Thyroid gland (tissue), 4 donors: ENCODE measurements around the gene RAD9A. TPM values are rescaled to one million over a fixed set of nuclear protein-coding genes. Genes with fewer than 3 reads are reported as not detected.

Experiments used
- DNase-seq, 2 donors: peaks; one replicate each; pipeline ENCODE4 v3.0.0-alpha.2; 2019
- H3K27ac ChIP-seq, 3 donors: fragments of 200-600 bp; sonication (generic); 1 replicate in 2 of 3; 2 replicates in 1 of 3; pipeline ENCODE4 v1.5.1; 2016 to 2019; ENCODE audit warnings: mild to moderate bottlenecking in 1 of 3, moderate library complexity in 1 of 3
- H3K27me3 ChIP-seq: fragments of 200-600 bp; sonication (generic); one replicate; pipeline ENCODE4 v1.5.1; 2019
- H3K36me3 ChIP-seq, 2 donors: fragments of 200-600 bp; sonication (generic); one replicate each; pipeline ENCODE4 v1.5.1; 2016 to 2019
- H3K4me1 ChIP-seq, 2 donors: fragments of 200-600 bp; sonication (generic); one replicate each; pipeline ENCODE4 v1.5.1; 2017 to 2019
- H3K4me3 ChIP-seq, 3 donors: fragments of 200-600 bp; sonication (generic); replicated peaks in 1 of 3; 1 replicate in 2 of 3; 2 replicates in 1 of 3; pipeline ENCODE4 v1.5.1; 2016; ENCODE audit warnings: mild to moderate bottlenecking in 1 of 3
- H3K9me3 ChIP-seq: fragments of 200-600 bp; sonication (generic); one replicate; pipeline ENCODE4 v1.5.1; 2017
- POLR2A ChIP-seq, 2 donors: fragments of 450-650 bp; IDR thresholded peaks; one replicate each; pipeline ENCODE4 v1.6.1; 2017; ENCODE audit warnings: antibody characterized with exemption in 2 of 2, mild to moderate bottlenecking in 2 of 2, moderate library complexity in 1 of 2
- WGBS, 2 donors: methylation state at CpG; one replicate each; pipeline ENCODE4 v1.1.5; 2017; 5-methylcytosine and 5-hydroxymethylcytosine counted together
- intact Hi-C: fragments of 100-400 bp; cut with DNase I; formaldehyde crosslinking; loops from one replicate; pipeline ENCODE4 v1.15.1; 2023
- total RNA-seq, 4 donors: library from RNA; depleted of rRNA; stranded (reverse); fragments of >200 nt; gene quantifications; one replicate each; pipeline ENCODE4 v1.2.3, GENCODE V29; 2016
- TF ChIP-seq, protein P1 (sequence below), 6 experiments: fragments of 200-600 bp in 3 of 6; fragments of 450-650 bp in 3 of 6; sonication (generic) in 3 of 6; IDR thresholded peaks; one replicate each; pipeline ENCODE4 v1.5.1; 2016 to 2019; ENCODE audit warnings: antibody characterized with exemption in 6 of 6, mild to moderate bottlenecking in 2 of 6, inconsistent platforms in 1 of 6, moderate library complexity in 1 of 6

RAD9A gene
- total RNA-seq, 4 donors from 2014 or later, result 22.7 to 38.0 (median 31.0) TPM

DNA sequence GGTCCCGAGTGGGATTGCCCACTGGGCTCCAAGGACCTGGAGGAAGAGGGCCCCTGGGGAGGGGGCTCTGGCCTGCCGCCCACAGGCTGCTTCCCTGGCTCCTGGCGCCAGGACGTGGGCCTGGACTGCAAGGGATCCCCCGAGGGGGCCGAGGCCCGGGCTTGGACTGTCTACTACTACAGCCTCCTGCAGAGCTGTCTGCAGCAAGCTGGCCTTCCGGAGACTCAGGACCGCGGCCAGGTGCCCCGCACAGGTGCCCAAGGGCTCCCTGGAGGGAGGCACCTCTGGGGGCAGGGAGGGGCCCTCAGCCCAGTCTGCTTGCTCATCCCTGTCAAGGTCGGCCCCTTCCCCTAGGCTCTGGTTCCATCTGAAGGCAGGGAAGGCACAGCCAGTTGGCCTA lies 25.6 kb downstream of the RAD9A start:
- H3K9me3 ChIP-seq, result no peaks in the 10 kb centered on the region
- no peak for DNase-seq
- peaks cover 16 to 67% of the 10 kb centered on the region in 2 donors for H3K4me1 ChIP-seq
- intact Hi-C loops, result no loop called here
- peak overlapping the region in 1 of 3 donors; percentile 45 for H3K27ac ChIP-seq
- 79 to 96% methylated on average over 2 to 3 of the region's 12 CpGs for WGBS, 2 donors
- H3K36me3 ChIP-seq, result no peaks in the 10 kb centered on the region
- H3K4me3 ChIP-seq, result no peak overlapping the region
- no peak for TF ChIP-seq POLR2A (IDR thresholded peaks at IDR 0.05)
- TF ChIP-seq, protein P1, sequence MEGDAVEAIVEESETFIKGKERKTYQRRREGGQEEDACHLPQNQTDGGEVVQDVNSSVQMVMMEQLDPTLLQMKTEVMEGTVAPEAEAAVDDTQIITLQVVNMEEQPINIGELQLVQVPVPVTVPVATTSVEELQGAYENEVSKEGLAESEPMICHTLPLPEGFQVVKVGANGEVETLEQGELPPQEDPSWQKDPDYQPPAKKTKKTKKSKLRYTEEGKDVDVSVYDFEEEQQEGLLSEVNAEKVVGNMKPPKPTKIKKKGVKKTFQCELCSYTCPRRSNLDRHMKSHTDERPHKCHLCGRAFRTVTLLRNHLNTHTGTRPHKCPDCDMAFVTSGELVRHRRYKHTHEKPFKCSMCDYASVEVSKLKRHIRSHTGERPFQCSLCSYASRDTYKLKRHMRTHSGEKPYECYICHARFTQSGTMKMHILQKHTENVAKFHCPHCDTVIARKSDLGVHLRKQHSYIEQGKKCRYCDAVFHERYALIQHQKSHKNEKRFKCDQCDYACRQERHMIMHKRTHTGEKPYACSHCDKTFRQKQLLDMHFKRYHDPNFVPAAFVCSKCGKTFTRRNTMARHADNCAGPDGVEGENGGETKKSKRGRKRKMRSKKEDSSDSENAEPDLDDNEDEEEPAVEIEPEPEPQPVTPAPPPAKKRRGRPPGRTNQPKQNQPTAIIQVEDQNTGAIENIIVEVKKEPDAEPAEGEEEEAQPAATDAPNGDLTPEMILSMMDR (IDR thresholded peaks at IDR 0.05), result no peak
- H3K27me3 ChIP-seq, result no peaks in the 10 kb centered on the region

DNA sequence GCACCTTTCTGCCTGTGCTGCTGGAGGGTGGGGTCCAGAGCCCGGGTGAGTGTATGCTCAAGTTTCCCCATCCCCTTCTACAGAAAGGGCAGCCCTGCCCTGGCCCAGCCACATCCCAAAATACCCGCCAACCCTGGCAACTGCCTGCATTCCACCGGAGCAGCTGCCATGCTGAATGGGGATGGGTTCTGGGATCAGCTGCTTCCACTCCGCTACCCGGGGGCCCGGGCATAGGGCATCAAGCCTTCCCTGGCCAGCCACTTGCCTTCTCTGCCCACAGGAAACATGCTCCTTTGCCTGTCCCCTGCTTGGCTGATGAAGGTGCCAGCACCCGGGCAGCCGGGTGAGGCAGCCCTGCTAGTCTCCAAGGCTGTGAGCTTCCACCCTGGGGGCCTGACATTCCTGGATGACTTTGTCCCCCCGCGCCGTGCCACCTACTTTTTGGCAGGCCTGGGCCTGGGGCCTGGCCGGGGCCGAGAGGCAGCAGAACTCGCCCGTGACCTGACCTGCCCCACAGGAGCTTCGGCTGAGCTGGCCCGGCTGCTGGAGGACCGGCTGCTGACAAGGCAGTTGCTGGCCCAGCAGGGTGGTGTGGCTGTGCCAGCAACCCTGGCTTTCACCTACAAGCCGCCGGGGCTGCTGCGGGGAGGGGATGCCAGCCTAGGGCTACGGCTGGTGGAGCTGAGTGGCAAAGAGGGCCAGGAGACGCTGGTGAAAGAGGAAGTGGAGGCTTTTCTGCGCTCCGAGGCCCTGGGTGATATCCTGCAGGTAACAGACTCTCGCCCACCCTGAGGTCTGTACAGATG lies 26.9 kb downstream of the RAD9A start:
- Histone ChIP-seq H3K36me3 (no peaks in the 10 kb centered on the region), H3K27ac (peak overlapping the region in 1 of 3 donors; percentile 44), H3K4me3 (no peak overlapping the region), H3K4me1 (peaks cover 16 to 62% of the 10 kb centered on the region in 2 donors), H3K9me3 (no peaks in the 10 kb centered on the region), H3K27me3 (no peaks in the 10 kb centered on the region)
- WGBS, 2 donors, result 63 to 81% methylated on average over 13 to 16 of the region's 26 CpGs
- DNase-seq, result peak; percentile 54 to 71
- TF ChIP-seq, protein P1 (IDR thresholded peaks at IDR 0.05), result no peak
- TF ChIP-seq POLR2A (IDR thresholded peaks at IDR 0.05), result no peak
- intact Hi-C loops, result no loop called here

DNA sequence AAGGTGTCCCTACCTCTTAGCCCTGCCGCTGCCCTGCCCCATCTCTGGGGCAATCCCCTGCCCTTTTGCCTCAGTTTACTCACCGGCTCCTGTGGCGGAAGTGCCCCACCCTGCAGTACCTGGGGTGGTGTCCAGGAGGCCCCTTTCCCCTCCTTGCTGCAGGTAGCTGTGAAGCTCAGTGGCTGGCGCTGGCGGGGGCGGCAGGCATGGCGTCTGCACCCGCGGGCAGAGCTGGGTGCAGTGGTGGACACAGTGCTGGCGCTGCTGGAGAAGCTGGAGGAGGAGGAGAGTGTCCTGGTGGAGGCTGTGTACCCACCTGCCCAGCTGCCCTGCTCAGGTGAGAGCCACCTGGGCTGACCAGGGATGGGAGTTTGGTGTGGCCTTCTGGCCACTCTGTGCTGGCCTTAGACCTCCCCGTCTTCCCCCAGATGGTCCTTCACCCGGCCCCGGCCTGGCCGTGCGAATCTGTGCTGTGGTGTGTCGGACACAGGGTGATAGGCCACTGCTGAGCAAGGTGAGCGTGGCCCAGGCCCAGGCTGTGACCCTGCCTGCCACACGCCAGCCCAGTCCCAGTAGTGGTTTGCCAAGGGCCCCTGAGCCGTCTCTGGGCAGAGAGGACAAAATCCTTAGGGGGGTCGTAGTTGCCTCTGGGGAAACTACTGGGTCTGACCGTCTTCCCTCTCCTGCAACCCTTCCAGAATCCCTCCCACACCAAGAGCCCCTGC lies 27.7 kb downstream of the RAD9A start:
- intact Hi-C loops, result loop anchor here (5.0 kb wide), 1 partner anchor 48 kb away; the partner anchor contains the start of gene TMEM134
- WGBS, 2 donors, result 94 to 96% methylated on average over 8 to 18 of the region's 21 CpGs
- DNase-seq, result no peak
- Histone ChIP-seq H3K27me3 (no peaks in the 10 kb centered on the region), H3K4me3 (no peak overlapping the region), H3K4me1 (peaks cover 16 to 62% of the 10 kb centered on the region in 2 donors), H3K36me3 (no peaks in the 10 kb centered on the region), H3K27ac (peak overlapping the region in 1 of 3 donors; percentile 44), H3K9me3 (no peaks in the 10 kb centered on the region)
- no peak for TF ChIP-seq POLR2A (IDR thresholded peaks at IDR 0.05)
- TF ChIP-seq, protein P1 (IDR thresholded peaks at IDR 0.05), result no peak

DNA sequence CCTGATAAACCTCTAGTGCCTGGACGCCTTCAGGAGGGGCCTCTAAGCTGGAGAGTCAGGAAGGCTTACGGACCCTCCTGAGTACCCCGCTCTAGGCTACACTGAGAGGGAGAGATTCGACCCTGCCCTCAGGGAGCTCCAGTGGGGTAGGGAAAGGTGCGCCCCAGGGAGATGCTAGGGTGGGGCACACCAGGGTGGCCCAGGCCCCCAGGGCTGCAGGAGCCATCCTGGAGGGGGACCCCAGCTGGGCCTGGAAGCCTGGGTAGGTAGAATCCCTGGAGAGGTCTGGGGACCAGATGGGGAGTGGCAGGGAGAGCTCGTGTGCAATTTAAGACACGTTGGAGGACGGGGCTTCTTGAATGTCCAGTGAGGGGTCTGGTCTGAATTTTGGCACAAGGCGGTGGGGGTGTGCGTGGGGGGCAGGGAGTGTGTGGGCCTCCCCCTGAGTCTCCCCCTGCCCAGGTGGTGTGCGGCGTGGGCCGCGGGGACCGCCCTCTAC lies 28.4 kb downstream of the RAD9A start:
- Histone ChIP-seq H3K36me3 (no peaks in the 10 kb centered on the region), H3K4me1 (peaks cover 16 to 56% of the 10 kb centered on the region in 2 donors), H3K27me3 (no peaks in the 10 kb centered on the region), H3K4me3 (peak overlapping the region in 2 of 3 donors; percentile 49 to 54), H3K9me3 (no peaks in the 10 kb centered on the region), H3K27ac (peak overlapping the region; percentile 58 to 84 (median 80))
- intact Hi-C loops, result loop anchor here (5.0 kb wide), 1 partner anchor 47 kb away; the partner anchor contains the start of gene TMEM134
- WGBS, 2 donors, result 22% methylated on average over 3 of the region's 15 CpGs; no CpG with 5 or more reads in 1 of the 2 donors
- TF ChIP-seq, protein P1 (IDR thresholded peaks at IDR 0.05), result no peak
- no peak for TF ChIP-seq POLR2A (IDR thresholded peaks at IDR 0.05)
- DNase-seq, result no peak
